HepG2 (cell line): ENCODE results near the gene POU2F1. TPM values are rescaled to one million over a fixed set of nuclear protein-coding genes. Genes with fewer than 3 reads are reported as not detected.

Experiments
- ELF4 ChIP-seq: sonication (generic); formaldehyde crosslinking; IDR thresholded peaks from 2 replicates; pipeline ENCODE4 v1.5.0; 2020; ENCODE audit warnings: missing genetic modification reagents, mild to moderate bottlenecking, moderate library complexity, borderline replicate concordance
- GLI4 ChIP-seq: sonication (generic); formaldehyde crosslinking; IDR thresholded peaks from 2 replicates; pipeline ENCODE4 v1.5.1; 2020; ENCODE audit warnings: missing genetic modification reagents, mild to moderate bottlenecking, moderate library complexity, borderline replicate concordance
- ZNF766 ChIP-seq: sonication (generic); formaldehyde crosslinking; IDR thresholded peaks from 2 replicates; pipeline ENCODE4 v1.5.0; 2020; ENCODE audit warnings: missing genetic modification reagents, borderline replicate concordance
- ZNF83 ChIP-seq: sonication (generic); formaldehyde crosslinking; IDR thresholded peaks from 2 replicates; pipeline ENCODE4 v1.4.0; 2020; ENCODE audit warnings: missing genetic modification reagents, mild to moderate bottlenecking, borderline replicate concordance
- ZSCAN30 ChIP-seq: sonication (generic); formaldehyde crosslinking; IDR thresholded peaks from 2 replicates; pipeline ENCODE4 v1.5.0; 2020; ENCODE audit warnings: mild to moderate bottlenecking, missing genetic modification reagents
- polyA plus RNA-seq, 8 experiments: library from polyadenylated mRNA; depleted of rRNA in 3 of 8; stranded (reverse) in 7 of 8; unstranded in 1 of 8; fragments of >200 nt; fragmentation: Illumina TruSeq in 4 of 8; extraction: Trizol in 4 of 8; gene quantifications; 2 replicates each; pipeline versions ENCODE4 v1.2.1 to v1.2.3, GENCODE V29; 2011 to 2016; ENCODE audit warnings: low read depth in 4 of 8, missing spikeins in 1 of 8, mixed read lengths in 1 of 8; ENCODE audit not compliant: insufficient read depth in 1 of 8
- total RNA-seq, 5 experiments: library from RNA; depleted of rRNA; stranded (reverse); fragments of >200 nt; fragmentation: Illumina TruSeq; extraction: Trizol; gene quantifications; 2 replicates each; pipeline ENCODE4 v1.2.3, GENCODE V29; 2016; ENCODE audit warnings: low read depth in 1 of 5
- TF ChIP-seq, protein P1 (sequence below): IDR thresholded peaks from 2 replicates; pipeline ENCODE4 v1.6.1; 2018; ENCODE audit warnings: missing genetic modification reagents, mild to moderate bottlenecking, missing compliant biosample characterization
- TF ChIP-seq, protein P2 (sequence below): sonication (generic); formaldehyde crosslinking; IDR thresholded peaks from 2 replicates; pipeline ENCODE4 v1.8.1; 2023; ENCODE audit warnings: mild to moderate bottlenecking, missing genetic modification reagents
- TF ChIP-seq, protein P3 (sequence below), 2 experiments: sonication (generic) in 1 of 2; formaldehyde crosslinking in 1 of 2; IDR thresholded peaks; 2 replicates each; pipeline versions ENCODE4 v1.6.1 to v1.9.0; 2014 to 2022; ENCODE audit warnings: antibody characterized with exemption in 1 of 2, borderline replicate concordance in 1 of 2, inconsistent platforms in 1 of 2, low read depth in 1 of 2, missing genetic modification reagents in 1 of 2
- TF ChIP-seq, protein P4 (sequence below): sonication (generic); formaldehyde crosslinking; IDR thresholded peaks from 2 replicates; pipeline ENCODE4 v1.4.0; 2020; ENCODE audit warnings: missing genetic modification reagents

Gene POU2F1
- total and polyA plus RNA-seq, 2 of the 13 experiments (the other 11 are each of a cell fraction or from before 2014, with no cell fraction given) = 10.2 to 13.0 TPM

DNA sequence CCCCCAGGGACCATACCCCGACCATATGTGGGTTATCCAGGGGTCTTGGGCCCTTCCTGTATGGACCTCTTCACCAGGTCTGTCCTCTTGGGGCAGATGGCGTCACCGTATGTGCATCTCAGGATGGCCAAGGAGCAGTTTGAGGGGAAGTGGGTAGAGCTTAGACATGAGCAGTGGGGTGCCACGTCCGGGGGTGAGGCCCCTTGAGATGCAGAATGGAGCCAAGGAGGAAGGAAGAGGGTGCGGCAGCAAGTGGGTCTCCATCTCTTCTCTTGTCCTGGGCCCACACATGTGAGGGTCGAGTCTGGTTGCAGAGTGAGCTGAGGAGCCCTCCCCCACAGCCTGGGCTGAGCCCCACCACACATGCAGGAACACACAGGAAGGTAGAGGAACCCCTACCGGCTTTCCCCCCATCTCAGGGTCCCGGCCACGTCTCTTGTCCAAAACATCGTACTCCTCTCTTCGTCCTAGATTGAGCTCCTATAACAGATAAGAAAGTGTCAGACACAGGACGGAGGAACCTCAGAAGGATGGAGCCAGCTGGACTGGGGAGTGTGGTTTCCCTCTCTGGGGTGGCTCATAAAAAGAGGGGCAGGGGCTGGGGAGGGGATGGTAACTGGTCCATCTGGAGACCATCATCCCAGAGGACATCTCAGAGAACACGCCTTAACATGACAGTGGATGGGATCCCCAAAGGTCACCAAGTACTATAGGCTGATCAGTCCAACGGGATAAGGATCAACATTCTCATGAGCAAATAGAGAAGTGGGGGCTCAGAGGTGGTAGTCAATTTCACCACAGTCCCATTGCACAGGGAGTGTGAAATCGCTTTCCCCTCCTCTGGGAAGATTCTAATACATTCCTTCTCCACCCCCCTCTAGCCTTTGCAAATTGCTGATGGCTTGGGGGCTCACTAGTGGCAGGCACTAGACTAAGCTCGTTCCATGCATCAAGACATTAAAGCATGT, 217.8 kb downstream of the POU2F1 start (continued):
- TF ChIP-seq ELF4 (CRISPR knock-in tag) (no peak), ZNF83 (no peak), GLI4 (CRISPR knock-in tag) (no peak), ZNF766 (no peak), ZSCAN30 (CRISPR knock-in tag) (no peak)
- TF ChIP-seq, protein P1, sequence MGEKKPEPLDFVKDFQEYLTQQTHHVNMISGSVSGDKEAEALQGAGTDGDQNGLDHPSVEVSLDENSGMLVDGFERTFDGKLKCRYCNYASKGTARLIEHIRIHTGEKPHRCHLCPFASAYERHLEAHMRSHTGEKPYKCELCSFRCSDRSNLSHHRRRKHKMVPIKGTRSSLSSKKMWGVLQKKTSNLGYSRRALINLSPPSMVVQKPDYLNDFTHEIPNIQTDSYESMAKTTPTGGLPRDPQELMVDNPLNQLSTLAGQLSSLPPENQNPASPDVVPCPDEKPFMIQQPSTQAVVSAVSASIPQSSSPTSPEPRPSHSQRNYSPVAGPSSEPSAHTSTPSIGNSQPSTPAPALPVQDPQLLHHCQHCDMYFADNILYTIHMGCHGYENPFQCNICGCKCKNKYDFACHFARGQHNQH = no peak
- TF ChIP-seq, protein P2, sequence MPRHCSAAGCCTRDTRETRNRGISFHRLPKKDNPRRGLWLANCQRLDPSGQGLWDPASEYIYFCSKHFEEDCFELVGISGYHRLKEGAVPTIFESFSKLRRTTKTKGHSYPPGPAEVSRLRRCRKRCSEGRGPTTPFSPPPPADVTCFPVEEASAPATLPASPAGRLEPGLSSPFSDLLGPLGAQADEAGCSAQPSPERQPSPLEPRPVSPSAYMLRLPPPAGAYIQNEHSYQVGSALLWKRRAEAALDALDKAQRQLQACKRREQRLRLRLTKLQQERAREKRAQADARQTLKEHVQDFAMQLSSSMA = no peak
- TF ChIP-seq, protein P3, sequence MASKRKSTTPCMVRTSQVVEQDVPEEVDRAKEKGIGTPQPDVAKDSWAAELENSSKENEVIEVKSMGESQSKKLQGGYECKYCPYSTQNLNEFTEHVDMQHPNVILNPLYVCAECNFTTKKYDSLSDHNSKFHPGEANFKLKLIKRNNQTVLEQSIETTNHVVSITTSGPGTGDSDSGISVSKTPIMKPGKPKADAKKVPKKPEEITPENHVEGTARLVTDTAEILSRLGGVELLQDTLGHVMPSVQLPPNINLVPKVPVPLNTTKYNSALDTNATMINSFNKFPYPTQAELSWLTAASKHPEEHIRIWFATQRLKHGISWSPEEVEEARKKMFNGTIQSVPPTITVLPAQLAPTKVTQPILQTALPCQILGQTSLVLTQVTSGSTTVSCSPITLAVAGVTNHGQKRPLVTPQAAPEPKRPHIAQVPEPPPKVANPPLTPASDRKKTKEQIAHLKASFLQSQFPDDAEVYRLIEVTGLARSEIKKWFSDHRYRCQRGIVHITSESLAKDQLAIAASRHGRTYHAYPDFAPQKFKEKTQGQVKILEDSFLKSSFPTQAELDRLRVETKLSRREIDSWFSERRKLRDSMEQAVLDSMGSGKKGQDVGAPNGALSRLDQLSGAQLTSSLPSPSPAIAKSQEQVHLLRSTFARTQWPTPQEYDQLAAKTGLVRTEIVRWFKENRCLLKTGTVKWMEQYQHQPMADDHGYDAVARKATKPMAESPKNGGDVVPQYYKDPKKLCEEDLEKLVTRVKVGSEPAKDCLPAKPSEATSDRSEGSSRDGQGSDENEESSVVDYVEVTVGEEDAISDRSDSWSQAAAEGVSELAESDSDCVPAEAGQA (IDR thresholded peaks at IDR 0.05; ENCODE audit: low read depth) = no peak
- TF ChIP-seq, protein P3 (CRISPR knock-in tag; IDR thresholded peaks at IDR 0.05; ENCODE audit: borderline replicate concordance) = no peak
- TF ChIP-seq, protein P4, sequence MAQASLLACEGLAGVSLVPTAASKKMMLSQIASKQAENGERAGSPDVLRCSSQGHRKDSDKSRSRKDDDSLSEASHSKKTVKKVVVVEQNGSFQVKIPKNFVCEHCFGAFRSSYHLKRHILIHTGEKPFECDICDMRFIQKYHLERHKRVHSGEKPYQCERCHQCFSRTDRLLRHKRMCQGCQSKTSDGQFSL = no peak
